ENCODE data around the gene PER1. TPM values are rescaled to one million over a fixed set of nuclear protein-coding genes. Genes with fewer than 3 reads are reported as not detected.
A peak's percentile ranks its signal among the peaks of the same experiment; 100 is the strongest.

Gene PER1
- total and polyA plus RNA-seq, 9 of the 15 experiments (the other 6 are each of a cell fraction or from before 2014, with no cell fraction given) = 0.13 to 26.0 (median 3.4) TPM

GRCh38 chr17:8118769-8119580, 33.2 kb downstream of the PER1 start (continued):
- TF ChIP-seq JUND (IDR thresholded peaks at IDR 0.05; ENCODE audit: borderline replicate concordance, low read depth, low read length) (0 out of 2 replicates have a peak, but pooled peaks have one; percentile 3), JUND (tag; IDR thresholded peaks at IDR 0.05; ENCODE audit: borderline replicate concordance, low read depth, low read length) (no peak), NFATC3 (IDR thresholded peaks at IDR 0.05) (0 out of 2 replicates have a peak, but pooled peaks have one; percentile 12), TBL1XR1 (IDR thresholded peaks at IDR 0.05; ENCODE audit: low read length in 2 of 2) (peak in 1 of 2 experiments; percentile 87; a peak in 1 of 4 replicates), ZNF518B (CRISPR knock-in tag; IDR thresholded peaks at IDR 0.05) (no peak), GTF3C2 (IDR thresholded peaks at IDR 0.05; ENCODE audit: borderline replicate concordance, extremely low read depth, insufficient read length) (peak; percentile 75), TEAD4 (IDR thresholded peaks at IDR 0.05; ENCODE audit: low read length) (peak; percentile 73), TEAD4 (CRISPR knock-in tag; IDR thresholded peaks at IDR 0.05; ENCODE audit: borderline replicate concordance) (no peak), ZNF592 (IDR thresholded peaks at IDR 0.05) (peak; percentile 82), RAD21 (CRISPR knock-in tag; conservative IDR thresholded peaks at IDR 0.05 in 1 of 2, IDR thresholded peaks at IDR 0.05 in 1 of 2) (peak; percentile 52 to 68), CSDE1 (IDR thresholded peaks at IDR 0.05) (peak in 1 of 2 experiments; percentile 77; a peak in 2 of 4 replicates), ZNF224 (CRISPR knock-in tag; IDR thresholded peaks at IDR 0.05) (no peak)

Data from K562 (cell line).